GM12891 (cell line): Measurements from ENCODE around the gene SLC35E2B.
"Not testable (repeated sequence)": the region's sequence is repeated elsewhere in the genome, so short reads cannot be mapped to it uniquely, and the experiment has no call there.

Experiments
- DNase-seq: peaks from one replicate; pipeline ENCODE4 v3.0.0; 2011; ENCODE audit warnings: low spot score; ENCODE audit not compliant: insufficient read length
- FAIRE-seq: peaks from 2 replicates; lab custom pipeline; 2011; peaks lifted over from hg19 to GRCh38; lab: Jason Lieb, UNC
- SPI1 ChIP-seq: IDR thresholded peaks from 2 replicates; pipeline ENCODE4 v1.6.1; 2011; ENCODE audit warnings: low read depth, low read length, control low read depth

SLC35E2B gene

GRCh38 chr1:1658583-1659549 lies 33.7 kb downstream of the SLC35E2B start, which contains the start of gene CDK11B:
TSS of gene CDK11B (minus strand) at chr1:1659004. CDS start at chr1:1657485, 1,519 bp downstream.
- peak; percentile 56 for TF ChIP-seq SPI1
- FAIRE-seq = peak; percentile 98
- peak; percentile 91 for DNase-seq

GRCh38 chr1:1648265-1648664 lies 44.3 kb downstream of the SLC35E2B start:
- DNase-seq, FAIRE-seq: not testable (repeated sequence)

GRCh38 chr1:1647567-1648241 lies 44.9 kb downstream of the SLC35E2B start:
- FAIRE-seq, DNase-seq: not testable (repeated sequence)

GRCh38 chr1:1646326-1646725 lies 46.3 kb downstream of the SLC35E2B start:
- DNase-seq = not testable (repeated sequence)

GRCh38 chr1:1640711-1641461 lies 51.7 kb downstream of the SLC35E2B start:
- not testable (repeated sequence) for DNase-seq, FAIRE-seq

More at GRCh38 chr1:1646326-1646725, 46.3 kb downstream of the SLC35E2B start:
- FAIRE-seq = peak; percentile 81

GRCh38 chr1:1640081-1640480 lies 52.5 kb downstream of the SLC35E2B start:
- not testable (repeated sequence) for FAIRE-seq, DNase-seq

GRCh38 chr1:1639368-1639767 lies 53.2 kb downstream of the SLC35E2B start:
- not testable (repeated sequence) for DNase-seq, FAIRE-seq

- not testable (repeated sequence) for DNase-seq, FAIRE-seq
Measured at GRCh38 chr1:1638528-1638927, 54.1 kb downstream of the SLC35E2B start.

- not testable (repeated sequence) for FAIRE-seq
Measured at GRCh38 chr1:1637479-1637875, 55.1 kb downstream of the SLC35E2B start.

GRCh38 chr1:1636621-1637478 lies 55.7 kb downstream of the SLC35E2B start:
- DNase-seq, FAIRE-seq: not testable (repeated sequence)

More at GRCh38 chr1:1637479-1637875, 55.1 kb downstream of the SLC35E2B start:
- DNase-seq = not testable (repeated sequence)

GRCh38 chr1:1634613-1635012 lies 58.0 kb downstream of the SLC35E2B start:
- not testable (repeated sequence) for DNase-seq, FAIRE-seq

GRCh38 chr1:1633409-1633808 lies 59.2 kb downstream of the SLC35E2B start:
- DNase-seq = not testable (repeated sequence)
- peak; percentile 55 for FAIRE-seq
